ENCODE data around the gene BCOR.

The BCOR gene

GRCh38 chrX:40019541-40019940 is 78.2 kb downstream of the BCOR start:
- no peak for DNase-seq (ENCODE audit: low spot score)

GRCh38 chrX:40018041-40018440 is 79.7 kb downstream of the BCOR start:
- no peak for DNase-seq (ENCODE audit: low spot score)

DNA sequence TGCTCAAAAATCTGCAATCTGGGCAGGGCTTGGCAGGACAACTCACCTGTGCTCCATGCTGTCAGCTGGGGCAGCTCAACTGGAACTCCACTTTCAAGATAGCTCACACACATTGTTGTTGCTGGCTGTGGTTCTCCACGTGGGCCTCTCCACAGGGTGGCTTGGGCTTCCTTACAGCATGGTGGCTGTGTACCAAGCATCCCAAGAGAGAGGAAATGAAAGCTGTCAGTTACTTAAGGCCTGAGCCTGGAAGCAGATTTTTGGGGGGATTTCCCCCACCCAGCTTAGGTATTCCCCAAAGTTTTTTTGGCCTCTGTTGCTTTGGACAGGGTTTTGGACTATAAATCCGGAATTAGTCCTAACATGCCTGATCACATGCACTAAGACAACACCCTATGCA is 81.0 kb downstream of the BCOR start:
- DNase-seq (ENCODE audit: low spot score), result no peak

DNA sequence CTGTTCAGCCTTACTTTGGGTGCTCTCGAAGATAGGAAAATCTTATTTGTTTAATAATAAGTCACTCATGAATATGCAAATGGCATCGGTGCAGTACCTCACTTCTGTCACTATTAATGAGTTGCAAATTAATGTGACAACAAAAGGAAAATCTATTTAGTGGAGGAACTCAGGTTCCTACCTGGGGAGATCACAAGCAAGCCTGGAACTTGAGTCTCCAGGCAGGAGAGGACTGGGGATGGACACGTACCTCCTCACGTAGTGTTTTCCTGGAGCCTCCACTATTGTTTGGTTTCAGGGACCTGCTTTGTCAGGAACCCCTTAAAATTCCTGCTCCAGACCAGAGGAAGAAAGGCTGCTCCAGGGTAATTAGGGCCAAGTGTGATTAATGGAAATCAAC is 82.1 kb downstream of the BCOR start:
- no peak for DNase-seq (ENCODE audit: low spot score)

GRCh38 chrX:40013266-40014195 is 84.2 kb downstream of the BCOR start:
- peak; percentile 78 for DNase-seq (ENCODE audit: low spot score)

DNA sequence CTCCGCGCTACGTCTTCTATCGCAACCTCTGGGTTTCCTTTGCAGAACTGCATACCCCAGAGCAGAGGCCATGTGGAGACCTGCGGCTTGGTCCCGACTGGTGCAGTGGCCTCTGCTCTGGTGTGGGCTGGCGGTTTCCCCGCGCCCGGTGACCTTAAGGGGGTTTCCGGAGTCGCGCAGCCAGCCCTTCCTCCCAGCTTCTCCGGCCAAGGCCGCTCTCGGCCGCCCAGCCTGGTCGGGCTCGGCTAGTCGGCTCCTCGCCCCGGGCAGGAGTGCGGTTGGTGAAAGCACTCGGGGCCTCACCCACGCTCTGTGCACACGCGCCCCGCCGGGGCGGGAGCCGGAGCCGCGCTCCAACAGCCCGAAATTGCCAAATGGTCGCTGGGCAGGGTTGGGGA is 84.9 kb downstream of the BCOR start:
- peak; percentile 67 for DNase-seq (ENCODE audit: low spot score)

GRCh38 chrX:40012039-40012867 is 85.5 kb downstream of the BCOR start:
- no peak for DNase-seq (ENCODE audit: low spot score)

- DNase-seq (ENCODE audit: low spot score), result no peak
Measured at GRCh38 chrX:40011322-40012038, 86.3 kb downstream of the BCOR start.

DNA sequence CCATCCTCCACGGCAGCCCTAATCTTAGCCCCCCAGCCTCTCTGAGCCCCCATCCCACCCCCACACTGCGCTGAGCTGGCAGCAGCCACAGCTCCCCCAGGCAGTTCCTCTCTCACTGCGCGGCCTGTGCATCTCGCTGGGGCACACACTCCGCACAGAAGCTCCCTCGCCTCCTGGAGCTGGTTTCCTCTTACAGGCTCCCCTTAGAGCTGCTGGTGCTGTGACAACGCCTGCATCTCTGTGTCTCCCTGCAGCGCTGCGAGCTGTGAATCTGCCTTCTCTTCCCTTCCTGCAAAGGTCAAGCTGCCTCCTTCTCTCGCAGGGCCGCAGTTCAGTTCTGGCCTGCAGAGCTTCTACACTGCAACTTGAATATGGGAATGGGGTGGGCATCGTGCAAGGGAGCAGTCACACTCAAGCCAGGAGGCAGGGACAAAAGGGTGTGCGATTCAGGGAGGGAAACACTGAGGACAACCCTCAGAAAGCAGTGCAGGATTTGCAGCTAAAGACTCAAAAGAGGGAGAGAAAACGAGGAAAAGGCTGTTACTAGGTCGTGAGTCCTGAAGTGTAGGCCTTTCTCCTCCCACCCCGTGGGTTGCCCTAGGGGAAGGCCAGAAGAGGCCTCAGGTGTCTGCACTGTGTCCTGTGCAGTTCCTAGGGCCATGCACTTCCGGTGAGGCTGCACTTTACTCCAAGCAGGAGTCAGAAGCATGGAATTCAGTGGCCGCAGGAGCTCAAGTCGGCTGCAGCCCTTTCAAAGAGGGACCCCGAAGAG is 87.0 kb downstream of the BCOR start:
- no peak for DNase-seq (ENCODE audit: low spot score)

DNA sequence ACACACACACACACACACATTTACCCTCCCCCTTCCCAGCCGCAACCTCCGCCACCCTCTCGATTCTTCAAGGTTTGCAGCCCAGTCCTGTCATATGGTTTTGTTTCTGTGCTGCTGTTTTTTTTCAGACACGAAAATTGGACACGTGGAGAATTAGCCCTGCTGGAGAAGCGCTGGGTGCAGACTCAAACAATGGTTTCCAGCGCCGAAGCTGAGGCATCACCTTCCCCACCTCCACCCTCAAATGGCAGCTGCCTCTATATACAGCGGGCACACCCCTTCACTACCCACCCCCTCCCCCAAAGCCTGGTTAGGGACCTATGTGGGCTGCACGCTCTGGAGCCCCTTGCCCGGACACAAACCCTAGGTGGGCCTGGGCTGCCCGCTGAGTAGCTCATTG is 87.9 kb downstream of the BCOR start:
- no peak for DNase-seq (ENCODE audit: low spot score)

- peak; percentile 67 for DNase-seq (ENCODE audit: low spot score)
Measured at GRCh38 chrX:40009462-40009851, 88.3 kb downstream of the BCOR start.

DNA sequence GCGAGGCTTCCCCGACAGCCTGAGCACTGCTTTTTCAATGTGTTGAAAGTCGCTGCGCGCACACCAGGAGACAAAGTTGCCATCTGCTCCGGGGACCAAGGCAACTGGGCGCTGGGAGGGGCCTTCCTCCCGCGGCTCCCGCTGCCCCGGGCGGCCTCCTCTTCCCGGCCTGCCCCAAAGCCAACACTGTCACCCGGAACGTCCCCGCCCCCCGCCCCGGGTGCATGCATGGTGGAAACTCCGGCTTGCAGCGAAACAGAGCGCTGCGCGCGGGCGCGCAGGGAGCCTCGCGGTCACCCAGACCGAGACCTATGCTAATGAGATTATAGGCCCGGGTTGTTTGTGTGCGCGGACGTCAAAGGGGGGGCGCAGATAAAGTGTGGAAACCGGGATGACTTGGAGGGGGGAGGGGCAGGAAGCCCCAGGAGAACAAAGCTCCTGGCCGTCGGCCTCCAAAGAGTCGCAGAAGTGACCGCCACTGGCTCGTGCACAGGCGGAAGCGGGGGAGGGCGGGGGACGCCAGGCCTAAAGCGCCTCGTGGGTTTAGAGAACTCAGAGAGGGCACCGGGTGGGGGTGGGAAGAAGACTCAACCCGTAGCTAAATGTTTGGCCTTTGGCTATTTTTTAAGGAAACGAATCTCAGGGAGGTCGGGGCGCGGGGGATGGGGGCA is 88.8 kb downstream of the BCOR start:
- peak; percentile 67 for DNase-seq (ENCODE audit: low spot score)

GRCh38 chrX:40007756-40008705 is 89.7 kb downstream of the BCOR start:
- DNase-seq (ENCODE audit: low spot score), result peak; percentile 67

- peak; percentile 68 for DNase-seq (ENCODE audit: low spot score)
Measured at GRCh38 chrX:40007131-40007755, 90.5 kb downstream of the BCOR start.

DNA sequence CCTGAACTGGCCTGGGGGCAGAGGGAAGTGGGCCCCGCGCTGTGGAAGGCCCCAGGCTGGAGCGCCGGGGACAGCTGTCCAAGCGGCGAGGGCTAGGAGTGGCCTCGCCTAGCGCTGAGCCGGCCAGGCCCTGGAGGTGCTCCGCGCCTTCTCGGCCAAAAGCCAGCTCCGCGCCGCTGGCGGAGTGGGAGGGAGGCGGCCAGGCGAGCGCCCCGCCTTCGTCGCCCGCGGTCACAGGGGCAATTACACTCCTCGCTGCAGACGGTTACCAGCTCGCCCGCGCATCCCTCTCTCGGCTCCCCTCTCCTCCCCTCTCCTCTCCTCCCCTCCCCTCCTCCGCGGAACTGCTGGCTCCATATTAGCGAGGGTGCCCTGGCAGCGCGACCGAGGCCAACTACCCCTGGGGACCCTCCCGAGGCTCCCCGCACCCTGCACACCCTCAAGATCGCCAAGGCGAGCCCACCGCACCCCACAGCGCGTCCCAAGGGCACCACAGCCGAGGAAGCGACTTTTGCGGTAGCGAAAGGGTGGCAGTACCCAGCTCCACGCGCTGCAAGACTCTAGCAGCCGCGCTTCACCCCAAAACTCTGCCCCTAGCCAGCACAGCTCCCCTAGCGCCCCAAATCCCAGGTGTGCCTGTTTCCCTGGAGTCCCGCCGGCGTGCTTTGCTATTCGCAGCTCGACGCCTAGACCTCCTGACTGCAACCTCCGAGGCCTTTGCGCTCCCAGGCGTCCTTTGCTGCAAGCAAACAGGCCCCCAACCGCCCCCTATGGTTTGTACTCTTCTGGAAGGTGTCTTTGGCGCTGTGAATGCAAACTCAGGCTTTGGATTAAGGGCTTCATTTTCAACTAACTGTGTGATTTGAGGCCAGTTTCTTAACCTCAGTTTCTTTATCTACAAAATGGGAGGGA is 91.4 kb downstream of the BCOR start:
- DNase-seq (ENCODE audit: low spot score), result peak; percentile 67

DNA sequence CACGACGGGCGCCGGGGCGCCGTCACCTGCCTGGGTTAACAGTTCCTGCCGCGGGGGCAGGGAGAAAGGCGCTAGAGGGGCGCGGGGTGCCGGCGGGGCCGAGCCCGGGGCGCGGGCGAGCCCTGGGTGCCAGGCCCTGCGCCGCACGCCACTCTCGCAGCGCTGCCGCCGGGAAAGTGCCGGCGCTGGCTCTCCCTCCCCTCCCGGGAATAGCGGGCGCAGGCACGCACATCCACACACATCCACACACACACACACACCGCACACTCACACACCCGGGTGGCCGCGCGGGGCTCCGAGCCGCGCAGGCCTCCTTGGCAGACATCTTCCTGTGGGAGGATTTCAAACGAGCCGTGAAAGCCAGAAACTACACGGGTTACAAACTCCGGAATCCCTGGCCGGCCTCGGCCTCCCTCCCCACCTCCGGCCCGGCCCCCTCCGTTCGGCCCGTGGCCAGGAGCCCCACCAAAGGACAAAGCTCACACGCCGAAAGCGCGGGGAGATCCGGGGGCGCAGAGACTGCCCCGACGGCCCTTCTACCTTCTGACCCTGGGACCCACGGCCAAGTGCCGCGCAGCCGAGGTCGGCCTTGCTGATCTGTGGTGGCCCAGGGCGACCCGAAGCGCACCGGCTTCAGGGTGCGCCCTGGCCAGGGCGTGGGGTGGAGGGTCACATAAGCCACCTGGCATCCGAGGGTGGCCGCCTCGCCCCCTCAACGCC is 92.3 kb downstream of the BCOR start:
- DNase-seq (ENCODE audit: low spot score), result peak; percentile 76

GRCh38 chrX:40004921-40005291 is 92.9 kb downstream of the BCOR start:
- no peak for DNase-seq (ENCODE audit: low spot score)

DNA sequence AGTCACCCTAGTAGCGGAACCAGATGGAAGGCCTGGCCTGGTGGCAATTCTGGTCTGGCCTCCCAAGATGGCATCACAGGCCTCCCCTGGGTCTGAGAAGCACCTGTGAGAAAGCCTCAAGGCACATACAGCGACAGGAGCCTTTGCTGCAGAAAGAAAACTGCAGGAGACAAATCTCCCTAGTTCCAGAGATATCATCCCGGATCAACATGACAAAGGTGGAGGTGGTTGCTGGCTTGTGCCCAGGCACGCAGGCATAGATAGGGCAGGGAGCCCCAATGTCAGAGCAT is 93.6 kb downstream of the BCOR start:
- no peak for DNase-seq (ENCODE audit: low spot score)

Data from left forelimb (tissue), 1 donor.